Frontal cortex (tissue), 4 donors: ENCODE results near the gene TANC2. TPM values are rescaled to one million over a fixed set of nuclear protein-coding genes. Genes with fewer than 3 reads are reported as not detected.
"Not testable (repeated sequence)": the region's sequence is repeated elsewhere in the genome, so short reads cannot be mapped to it uniquely, and the experiment has no call there.

Source experiments
- DNase-seq, 2 donors: peaks; one replicate each; pipeline ENCODE4 v3.0.0; 2012; ENCODE audit warnings: low spot score in 2 of 2
- FAIRE-seq: peaks from 2 replicates; lab custom pipeline; 2012; peaks lifted over from hg19 to GRCh38; lab: Jason Lieb, UNC
- total RNA-seq: library from RNA; depleted of rRNA; stranded (reverse); fragments of >200 nt; gene quantifications from one replicate; pipeline ENCODE4 v1.2.3, GENCODE V29; 2014
- donor health status: control.
- donor health status: control.
- donor health status: control.

Gene TANC2
- total RNA-seq, 1 donor from 2014 or later = 124 TPM

DNA sequence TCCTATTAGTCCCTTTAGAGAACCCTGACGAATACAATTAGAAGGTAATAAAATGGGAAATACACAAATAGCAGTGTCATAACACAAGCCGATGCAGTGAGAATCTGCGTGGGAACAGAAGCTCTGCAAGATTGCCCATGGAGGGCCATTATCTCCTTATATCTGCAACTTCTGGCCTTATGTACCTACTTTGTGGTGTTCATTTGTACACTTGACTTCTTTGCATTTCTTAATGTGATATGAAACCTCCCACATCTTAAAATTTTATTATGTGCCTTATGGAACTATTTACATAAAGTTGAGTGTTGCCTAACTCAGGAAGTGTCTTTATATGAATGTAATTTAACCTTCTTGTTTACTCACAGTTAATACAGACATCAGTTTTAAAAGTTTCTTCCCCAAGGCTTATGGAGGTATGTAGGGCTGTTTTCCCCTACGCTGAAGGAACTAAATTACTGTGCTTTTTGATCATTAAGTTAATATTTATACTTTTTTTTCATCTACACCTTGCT, 10.1 kb upstream of the TANC2 start:
- no peak for FAIRE-seq

DNA sequence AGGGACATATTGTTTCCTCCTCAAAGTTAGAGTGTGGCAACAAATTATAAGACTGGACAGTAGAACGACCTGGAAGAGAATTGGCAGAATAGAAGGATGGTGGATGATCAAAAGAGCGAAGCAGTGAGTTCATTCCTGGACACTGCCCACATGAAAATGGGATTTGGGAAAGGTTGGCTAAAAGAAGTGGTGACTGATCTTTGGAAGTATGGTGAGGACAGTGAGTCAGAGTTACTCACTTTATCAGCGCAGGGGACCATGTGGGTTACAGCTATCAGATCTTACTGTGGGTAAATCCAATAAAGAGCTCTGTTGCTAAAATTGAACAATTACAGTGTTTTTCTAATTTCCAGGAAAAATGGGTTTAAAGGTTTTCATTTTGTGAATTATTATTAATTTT, 2.7 kb upstream of the TANC2 start:
- no peak for FAIRE-seq
- no peak for DNase-seq

More for the DNA sequence above, 10.1 kb upstream of the TANC2 start:
- DNase-seq = no peak

DNA sequence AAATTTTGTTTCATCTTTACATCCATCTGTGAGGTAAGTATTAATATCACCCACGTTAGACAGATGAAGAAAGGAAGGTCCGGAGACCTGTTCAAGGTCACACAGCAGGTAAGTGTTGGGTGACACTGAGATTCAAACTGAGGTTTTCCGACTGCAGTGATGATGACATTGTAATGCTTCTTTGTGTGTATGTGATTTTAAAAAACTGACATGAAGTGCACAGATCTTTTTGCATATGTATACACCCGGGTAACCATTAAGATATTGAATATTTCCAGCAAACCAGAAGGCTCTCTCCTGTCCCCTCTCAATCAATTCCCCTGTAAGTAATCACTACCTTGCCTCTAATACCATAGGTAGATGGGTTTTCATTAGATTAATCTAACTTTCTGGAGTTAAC, 1.5 kb upstream of the TANC2 start:
- DNase-seq (no peak), FAIRE-seq (no peak)

DNA sequence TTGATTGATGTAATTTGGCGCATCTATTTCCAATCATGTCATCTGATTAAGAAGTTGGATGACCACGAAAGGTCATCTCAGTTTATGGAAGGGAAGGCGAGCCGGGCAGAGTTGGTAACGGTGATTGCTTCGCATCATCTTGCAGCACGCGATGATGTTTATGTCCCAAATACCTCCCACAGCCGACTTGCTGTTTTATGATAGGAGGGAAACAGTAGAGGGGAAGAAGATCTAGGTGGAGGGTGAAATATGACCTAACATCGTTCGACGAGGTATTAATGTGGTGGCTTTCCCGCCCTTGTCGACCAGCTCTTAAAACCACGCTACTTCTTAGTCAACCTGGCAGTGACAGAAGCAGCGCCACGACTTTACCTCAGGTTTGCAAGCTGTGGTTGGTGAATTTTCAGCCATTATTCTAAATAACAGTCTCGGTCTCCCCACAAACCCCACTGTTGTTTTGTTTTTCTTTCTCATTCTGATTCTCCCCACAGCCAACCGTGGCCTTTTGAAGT, 805 bp upstream of the TANC2 start:
- DNase-seq (no peak), FAIRE-seq (no peak)

DNA sequence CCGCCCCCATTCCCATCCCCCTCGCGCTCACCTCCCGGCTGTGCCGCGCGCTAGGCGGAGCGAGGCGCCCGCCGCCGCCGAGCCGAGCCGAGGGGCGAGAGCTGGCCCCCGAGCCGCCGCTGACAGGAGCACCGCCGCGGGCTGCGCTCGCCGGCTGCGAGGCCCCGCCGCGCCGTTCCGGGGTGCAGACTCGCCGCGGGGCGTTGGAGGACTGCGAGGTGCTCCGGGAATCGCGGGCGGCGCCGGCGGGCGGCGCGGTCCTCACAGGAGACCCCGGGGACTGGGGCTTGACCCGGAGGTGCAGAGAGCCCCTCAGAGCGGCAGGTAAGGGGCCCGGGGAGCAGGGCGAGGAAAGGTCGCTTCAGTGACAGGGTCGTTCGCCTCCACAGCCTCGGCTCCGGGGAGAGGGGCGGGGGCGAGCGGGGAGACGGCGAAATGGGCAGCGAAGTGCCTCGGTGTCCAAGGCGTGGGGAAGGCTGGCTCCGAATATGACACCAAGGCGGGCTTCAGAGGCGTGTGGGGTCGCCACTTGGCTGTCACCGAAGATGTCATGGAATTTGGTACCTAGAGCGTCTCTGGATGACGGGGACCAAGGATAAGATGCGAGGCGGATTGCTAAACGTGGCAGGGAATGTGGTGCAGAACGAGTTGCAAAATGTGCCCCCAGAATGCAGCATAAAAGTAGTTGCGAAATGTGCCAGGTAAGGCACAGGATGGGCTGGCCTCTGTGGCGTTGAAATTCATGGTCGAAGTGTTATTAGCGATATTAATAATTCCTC, 580 bp downstream of the TANC2 start:
- peak; percentile 18 to 42 for DNase-seq
- no peak for FAIRE-seq

DNA sequence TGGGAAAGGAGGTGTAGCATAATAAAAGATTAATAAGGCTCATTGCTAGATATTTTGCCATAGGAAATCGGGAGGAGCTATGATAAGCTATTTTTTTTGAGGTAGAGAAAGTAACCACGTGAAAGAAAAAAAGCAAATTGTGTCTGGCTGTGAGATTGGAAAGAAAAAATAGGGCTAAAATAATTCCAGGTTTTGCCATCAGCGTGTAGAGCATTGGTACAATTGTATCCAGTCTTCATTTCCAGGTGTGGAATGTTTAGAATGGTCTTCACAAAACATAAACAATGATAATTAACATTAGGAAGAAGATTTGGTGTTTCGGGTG, 1.1 kb downstream of the TANC2 start:
- FAIRE-seq (no peak), DNase-seq (no peak)

DNA sequence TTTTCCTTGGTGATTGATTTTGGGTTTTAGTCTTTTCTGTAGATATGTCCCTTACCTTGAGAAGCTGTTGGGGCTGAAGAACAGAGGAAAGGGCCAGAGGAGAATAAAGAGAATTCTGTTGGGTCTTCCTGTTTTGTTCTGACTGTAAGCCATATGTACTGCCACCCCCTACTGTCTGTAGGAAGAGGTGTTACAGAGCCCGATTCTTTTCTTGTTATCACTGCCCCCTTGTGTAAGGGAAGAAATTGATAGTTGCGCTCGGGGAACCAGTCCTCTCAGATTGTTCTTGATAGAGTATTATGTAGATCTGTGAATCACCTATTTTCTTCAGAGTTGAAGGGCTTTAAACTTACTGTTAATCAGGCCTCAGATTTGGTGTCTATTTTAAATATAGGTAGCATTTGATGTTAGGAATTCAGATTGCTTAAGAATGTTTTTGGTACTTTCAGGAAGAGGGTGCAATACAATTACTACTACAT, 2.4 kb downstream of the TANC2 start:
- FAIRE-seq (peak; percentile 26), DNase-seq (peak; percentile 69)

DNA sequence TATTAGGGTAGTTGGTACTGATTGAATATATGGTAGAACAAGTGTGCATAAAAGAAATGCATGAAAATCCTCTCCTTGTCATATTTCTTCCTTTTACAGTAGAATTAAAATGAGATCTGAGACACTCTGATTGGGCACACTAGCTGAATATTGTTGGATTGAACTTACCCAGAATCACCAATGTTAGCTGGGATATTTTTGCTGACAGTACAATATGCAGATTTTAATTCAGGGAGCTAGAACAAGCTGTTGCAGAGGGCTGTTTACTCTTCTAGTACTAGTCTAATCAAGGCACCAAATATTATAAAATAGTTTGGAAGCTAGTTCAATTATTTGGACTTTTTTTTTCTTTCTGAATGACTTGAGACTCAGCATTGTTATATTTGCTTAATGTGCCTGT, 4.6 kb downstream of the TANC2 start:
- no peak for DNase-seq
- FAIRE-seq = no peak

DNA sequence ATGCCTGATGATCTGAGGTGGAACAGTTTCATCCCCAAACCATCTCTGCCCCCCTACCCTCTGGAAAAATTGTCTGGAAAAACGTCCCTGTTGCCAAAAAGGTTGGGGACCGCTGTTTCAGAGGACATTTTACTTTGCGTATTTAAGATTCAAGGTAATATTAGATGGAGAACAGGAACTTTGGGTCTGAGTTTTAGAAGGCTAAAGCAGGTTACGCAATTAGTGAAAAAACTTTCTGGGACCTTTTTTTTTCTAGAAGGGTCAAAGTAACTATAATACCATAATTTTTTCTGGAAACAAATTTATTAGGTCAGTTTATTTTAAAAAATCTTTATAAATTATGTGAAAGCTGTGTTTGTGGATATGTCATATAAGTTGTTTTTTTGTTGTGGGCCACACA, 5.8 kb downstream of the TANC2 start:
- FAIRE-seq (no peak), DNase-seq (no peak)

DNA sequence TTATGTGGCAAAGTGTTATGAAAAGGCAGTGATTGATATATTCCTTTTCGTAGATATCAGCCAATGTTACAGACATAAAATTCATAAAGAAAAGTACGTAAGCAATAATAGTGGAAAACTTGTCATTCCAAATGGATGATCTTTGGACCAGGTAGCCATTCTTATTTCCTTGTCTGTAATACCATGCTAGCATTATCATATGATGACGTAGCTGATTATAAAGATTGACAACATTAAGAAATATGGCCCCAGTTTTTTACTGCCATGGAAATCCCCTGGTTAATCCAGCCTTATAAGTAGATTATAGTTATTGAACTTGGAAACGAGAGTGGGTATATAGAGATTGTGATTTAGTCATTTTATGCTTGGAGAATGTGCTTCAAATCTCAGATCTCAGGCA, 8.8 kb downstream of the TANC2 start:
- FAIRE-seq (no peak), DNase-seq (no peak)

DNA sequence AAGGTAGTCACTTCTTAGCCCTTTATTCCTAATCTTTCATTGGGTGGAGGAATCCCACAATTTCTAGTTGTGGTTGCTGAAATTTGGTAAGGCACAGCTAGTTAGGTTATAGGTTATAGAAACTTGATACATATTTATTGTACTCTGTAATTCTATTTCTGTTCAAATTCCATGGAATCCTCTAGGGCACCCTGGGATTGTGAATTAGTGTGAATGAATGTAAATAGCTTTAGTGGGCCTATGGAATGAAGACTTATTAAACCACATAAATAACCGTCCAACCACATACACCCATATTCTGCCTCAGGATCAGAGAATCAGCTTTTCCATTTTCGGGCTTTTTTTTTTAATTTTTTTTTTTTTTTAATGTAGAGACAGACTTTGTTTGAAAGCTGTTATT, 9.2 kb downstream of the TANC2 start:
- FAIRE-seq = no peak

DNA sequence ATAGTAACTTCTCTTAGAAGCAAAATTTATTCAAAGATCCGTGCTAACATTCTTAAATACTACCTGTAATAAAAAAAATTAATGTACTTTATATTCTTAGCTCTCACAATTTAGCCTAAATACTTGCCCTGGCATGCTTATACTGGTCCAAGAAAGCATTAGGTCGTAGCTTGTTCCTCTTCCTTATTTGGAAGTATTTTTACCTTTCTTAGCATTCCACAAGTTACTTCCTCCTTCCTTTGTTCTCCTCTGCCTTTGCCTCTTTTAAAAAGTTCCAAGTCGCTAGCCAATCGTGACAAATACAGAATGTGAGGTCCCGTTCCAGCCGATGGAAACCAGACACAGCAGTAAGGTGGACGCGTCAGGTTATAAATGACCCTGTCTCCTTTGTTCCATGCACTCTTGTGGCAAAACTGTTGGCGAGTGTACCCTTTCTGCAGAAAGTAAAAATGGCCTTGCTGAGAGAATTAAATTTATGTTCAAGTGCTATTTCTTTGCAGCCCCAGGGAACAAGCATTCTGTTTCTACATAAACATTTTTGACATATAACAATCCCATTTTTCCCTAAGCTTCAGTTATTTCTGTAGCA, 10.7 kb downstream of the TANC2 start:
- not testable (repeated sequence) for DNase-seq, FAIRE-seq

More for the DNA sequence above, 9.2 kb downstream of the TANC2 start:
- DNase-seq = no peak

DNA sequence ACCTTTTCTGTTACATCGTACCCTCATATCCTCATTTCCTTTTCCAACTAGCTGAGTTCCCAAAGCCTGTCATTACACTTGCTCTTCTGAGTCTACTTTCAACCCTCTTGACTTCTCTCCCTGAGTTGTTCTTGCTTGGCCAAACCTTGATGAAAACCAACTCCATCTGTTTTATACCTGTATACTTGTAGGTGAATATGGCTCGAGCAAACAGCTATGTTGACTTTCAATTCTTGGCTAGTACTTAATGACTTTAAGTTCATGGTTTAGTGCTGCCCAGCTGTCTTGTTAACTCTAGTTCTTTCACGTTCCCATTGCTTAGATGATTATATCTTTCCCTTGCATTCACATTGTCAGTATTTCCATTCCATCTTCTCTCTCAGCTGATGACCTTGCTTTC, 14.8 kb downstream of the TANC2 start:
- DNase-seq (no peak), FAIRE-seq (no peak)

DNA sequence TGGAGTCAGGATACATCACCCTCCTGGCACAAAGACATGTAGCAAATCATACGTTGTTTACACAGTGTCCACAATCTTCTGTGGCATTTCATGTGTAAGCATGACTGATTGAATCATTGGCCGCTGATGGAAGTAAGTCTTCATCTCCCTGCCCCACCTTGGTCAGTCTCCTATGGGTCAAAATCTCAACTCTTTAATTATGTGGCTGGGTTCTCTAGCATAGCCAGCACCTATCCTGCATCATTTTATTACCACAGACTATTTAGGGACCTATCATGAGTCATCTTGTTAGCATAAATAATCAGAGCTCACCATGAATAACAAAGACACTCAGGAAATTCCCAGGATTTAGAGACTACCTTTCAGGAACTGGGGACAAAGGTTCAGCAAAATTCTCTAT, 15.9 kb downstream of the TANC2 start:
- no peak for FAIRE-seq

DNA sequence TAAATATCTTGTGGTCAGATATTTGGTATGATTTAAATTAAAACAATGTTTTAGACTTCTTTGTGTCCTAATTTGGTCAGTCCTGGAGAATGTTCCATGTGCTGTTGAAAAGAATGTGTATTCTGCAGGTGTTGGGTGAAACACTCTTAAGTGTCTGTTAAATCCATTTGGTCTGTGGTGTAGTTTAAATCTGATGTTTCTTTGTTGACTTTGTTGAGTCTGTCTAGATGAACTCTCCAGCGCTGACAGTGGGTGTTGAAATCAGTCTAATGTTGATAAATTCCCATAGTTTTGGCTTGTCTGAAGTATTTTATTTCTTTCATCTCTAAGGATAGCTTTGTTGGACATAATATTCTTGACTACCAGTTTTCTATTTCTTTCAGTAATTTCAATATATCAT, 18.8 kb downstream of the TANC2 start:
- no peak for FAIRE-seq
- DNase-seq = no peak

More for the DNA sequence above, 15.9 kb downstream of the TANC2 start:
- no peak for DNase-seq

DNA sequence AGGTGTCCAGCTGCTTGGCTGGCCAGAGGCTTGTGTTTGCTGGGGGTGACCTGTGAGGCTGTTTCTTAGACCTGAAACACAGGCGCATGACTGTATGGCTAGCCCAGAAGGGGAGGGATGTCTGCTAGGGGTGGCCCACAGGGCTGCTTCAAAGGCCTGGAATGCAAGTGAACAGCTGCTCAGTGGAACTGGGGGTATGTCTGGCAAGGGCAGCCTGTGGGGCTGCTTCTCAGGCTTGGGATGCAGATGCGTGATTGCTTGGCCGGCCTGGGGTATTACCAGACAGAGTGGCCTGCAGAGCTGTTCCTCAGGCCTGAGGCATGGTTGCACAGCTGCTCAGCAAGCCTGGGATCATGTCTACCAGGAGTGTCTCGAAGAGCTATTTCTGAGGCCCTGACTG, 20.5 kb downstream of the TANC2 start:
- FAIRE-seq (no peak), DNase-seq (no peak)

DNA sequence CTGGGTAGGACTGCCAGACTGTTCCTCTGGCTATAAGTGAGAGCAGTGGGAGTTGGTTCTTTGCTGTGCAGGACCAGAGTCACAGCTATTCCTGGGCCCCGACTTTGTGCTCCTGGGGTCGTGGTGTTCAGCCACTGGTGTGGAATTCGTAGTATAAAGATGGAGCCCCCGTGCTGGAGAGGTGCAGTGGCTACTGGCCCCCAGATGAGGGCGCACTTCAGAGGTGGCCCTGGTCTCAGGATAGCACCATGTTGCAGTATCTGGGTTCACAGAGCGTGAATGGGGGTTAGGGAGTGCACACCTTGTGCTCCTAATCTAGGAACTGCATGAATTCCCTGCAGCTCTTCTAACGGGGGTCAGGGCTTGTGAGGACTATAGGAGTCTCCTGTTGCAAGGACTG, 21.1 kb downstream of the TANC2 start:
- FAIRE-seq = no peak
- no peak for DNase-seq

DNA sequence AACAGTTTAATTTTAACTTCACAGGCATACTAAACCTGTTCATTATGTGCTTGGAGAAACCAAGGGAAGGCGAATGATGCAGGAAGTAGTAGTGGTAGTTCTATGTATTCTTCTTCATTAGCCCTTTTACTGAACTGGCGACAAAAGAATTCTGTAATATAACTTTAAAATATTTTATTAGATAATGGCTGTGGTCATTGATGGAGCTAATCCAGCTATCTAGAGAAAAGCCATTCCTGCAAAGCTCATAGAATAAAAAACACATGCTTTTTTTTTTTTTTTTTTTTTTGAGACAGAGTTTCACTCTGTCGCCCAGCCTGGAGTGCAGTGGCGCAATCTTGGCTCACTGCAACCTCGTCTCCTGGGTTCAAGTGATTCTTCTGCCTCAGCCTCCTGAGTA, 23.5 kb downstream of the TANC2 start:
- DNase-seq (no peak), FAIRE-seq (no peak)

DNA sequence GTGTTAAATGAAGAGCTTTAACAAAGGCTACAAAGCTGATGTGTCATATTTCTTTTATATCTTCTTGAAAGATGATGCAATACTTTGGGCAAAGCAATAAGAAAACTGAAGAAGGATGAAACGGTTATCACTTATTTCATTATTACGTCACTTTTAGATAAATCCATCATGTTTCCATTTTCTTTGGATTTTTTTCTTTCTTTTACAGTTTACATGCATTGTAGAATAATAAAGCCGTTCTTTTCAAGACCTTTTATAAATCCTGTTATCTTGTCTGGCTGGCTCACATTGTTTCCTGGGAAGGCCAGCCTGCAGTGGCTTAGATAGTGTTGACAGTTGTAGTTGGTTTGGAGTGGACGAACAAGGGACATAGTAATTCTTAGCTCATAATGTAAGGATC, 28.9 kb downstream of the TANC2 start:
- FAIRE-seq = no peak
- DNase-seq = no peak

DNA sequence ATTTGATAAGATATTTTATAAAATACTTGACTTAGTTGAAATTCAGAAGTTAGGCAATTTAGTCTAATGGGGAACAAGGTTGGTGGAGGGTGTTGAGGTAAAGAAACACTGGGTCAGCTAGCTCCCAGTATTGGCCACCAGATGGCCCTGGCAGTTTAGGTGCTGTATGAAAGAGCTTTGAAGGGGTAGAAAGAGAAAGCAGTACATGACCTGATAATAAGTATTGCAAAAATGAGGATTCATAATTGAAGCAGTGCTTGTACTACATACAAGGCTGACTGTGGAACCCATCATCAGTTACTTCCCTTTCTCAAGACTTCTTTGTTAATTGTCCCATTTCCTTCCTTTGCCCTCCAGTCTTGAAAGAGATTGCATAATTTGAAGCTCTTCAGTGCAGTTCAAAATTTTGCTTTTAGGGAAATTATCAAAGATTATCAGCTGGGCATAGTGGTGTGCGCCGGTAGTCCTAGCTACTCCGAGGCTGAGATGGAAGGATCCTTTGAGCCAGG, 29.4 kb downstream of the TANC2 start:
- FAIRE-seq = no peak

DNA sequence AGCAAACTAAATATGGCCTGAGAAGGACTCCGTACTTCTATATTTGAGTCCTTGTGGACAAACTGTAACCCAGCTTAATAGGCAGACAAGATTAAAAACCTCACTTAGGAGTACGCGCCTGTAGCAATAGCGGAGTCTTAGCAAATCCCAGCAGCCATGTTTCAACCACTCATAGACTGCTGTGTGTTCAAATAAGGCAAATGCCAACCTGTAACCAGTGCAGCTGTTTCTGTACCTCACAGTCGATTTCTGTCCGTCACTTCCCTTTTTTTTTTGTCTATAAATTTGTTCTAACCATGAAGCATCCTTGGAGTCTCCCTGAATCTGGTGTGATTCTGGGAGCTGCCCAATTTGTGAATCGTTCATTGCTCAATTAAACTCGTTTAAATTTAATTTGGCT, 30.2 kb downstream of the TANC2 start:
- FAIRE-seq (no peak), DNase-seq (no peak)

More for the DNA sequence above, 29.4 kb downstream of the TANC2 start:
- no peak for DNase-seq
